GM06990 (cell line): ENCODE measurements around the gene PLXDC2.

Source experiments
- DNase-seq: peaks from one replicate; pipeline ENCODE4 v3.0.0-alpha.2; 2011; ENCODE audit not compliant: insufficient read length; ENCODE audit errors: extremely low read depth
- H3K27me3 ChIP-seq: replicated peaks from 2 replicates; pipeline ENCODE4 v1.6.0; 2011; ENCODE audit warnings: low read length; ENCODE audit not compliant: control insufficient read depth, insufficient read depth
- H3K36me3 ChIP-seq: 2 replicates; pipeline ENCODE4 v1.5.1; 2011; ENCODE audit warnings: low read length; ENCODE audit not compliant: control insufficient read depth, insufficient read depth
- H3K4me3 ChIP-seq: replicated peaks from 2 replicates; pipeline ENCODE4 v1.5.1; 2011; ENCODE audit warnings: low read depth, mild to moderate bottlenecking, control low read depth, low read length
- CTCF ChIP-seq: IDR thresholded peaks from 2 replicates; pipeline ENCODE4 v1.5.1; 2011; ENCODE audit warnings: low read length, control low read depth, mild to moderate bottlenecking, inconsistent platforms; ENCODE audit not compliant: insufficient read depth, poor library complexity, severe bottlenecking

Gene PLXDC2

GRCh38 chr10:20334559-20334958, 518.3 kb downstream of the PLXDC2 start:
- Histone ChIP-seq H3K4me3 (no peak overlapping the region), H3K27me3 (no peaks in the 10 kb centered on the region), H3K36me3 (no peaks in the 10 kb centered on the region)
- no peak for TF ChIP-seq CTCF
- no peak for DNase-seq
